Stomach (tissue), 4 donors: ENCODE measurements around the gene FBXL15.

Experiments
- CTCF ChIP-seq, 7 experiments: fragments of 450-650 bp in 4 of 7; fragments of 200-600 bp in 3 of 7; sonication (generic) in 3 of 7; IDR thresholded peaks; one replicate each; pipeline ENCODE4 v1.5.1; 2016 to 2019; ENCODE audit warnings: antibody characterized with exemption in 7 of 7, control low read depth in 2 of 7, mild to moderate bottlenecking in 1 of 7
- POLR2A ChIP-seq, 4 donors: fragments of 450-650 bp; IDR thresholded peaks; one replicate each; pipeline ENCODE4 v1.6.1; 2016; ENCODE audit warnings: antibody characterized with exemption in 4 of 4, control low read depth in 2 of 4, mild to moderate bottlenecking in 1 of 4, moderate library complexity in 1 of 4
- POLR2AphosphoS5 ChIP-seq, 3 donors: sonication (generic); formaldehyde crosslinking; IDR thresholded peaks; one replicate each; pipeline ENCODE4 v1.6.1; 2016; ENCODE audit warnings: antibody characterized with exemption in 3 of 3

GRCh38 chr10:102444851-102445250 lies 24.2 kb downstream of the FBXL15 start:
- TF ChIP-seq CTCF (IDR thresholded peaks at IDR 0.05), result no peak
- no peak for TF ChIP-seq POLR2A (IDR thresholded peaks at IDR 0.05)
- TF ChIP-seq POLR2AphosphoS5 (IDR thresholded peaks at IDR 0.05), result no peak
